GM18499 (cell line): ENCODE results near the gene SORCS2.

Experiments used
- ATAC-seq: cut with Tn5 transposase; IDR thresholded peaks from one replicate; pipeline ENCODE4 v1.9.1; 2021; ENCODE audit warnings: moderate number of reproducible peaks; ENCODE audit not compliant: insufficient read depth, unreplicated experiment

SORCS2 gene

DNA sequence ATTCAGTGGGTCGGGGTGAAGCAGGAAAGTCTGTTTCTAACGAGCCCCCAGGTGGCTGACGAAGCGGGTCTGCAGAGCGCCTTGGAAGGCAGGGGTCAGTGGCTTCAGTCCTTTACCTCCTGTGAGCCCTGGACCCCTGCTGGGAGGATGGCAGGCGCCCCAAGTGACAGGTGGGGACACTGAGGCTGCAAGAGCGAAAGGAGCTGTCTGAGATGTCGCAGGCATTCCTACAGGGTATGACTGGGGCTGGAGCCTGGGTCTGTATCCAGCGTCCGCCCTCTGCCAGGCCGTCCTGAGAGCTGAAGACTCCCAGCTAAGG lies 139.3 kb downstream of the SORCS2 start:
- no peak for ATAC-seq

DNA sequence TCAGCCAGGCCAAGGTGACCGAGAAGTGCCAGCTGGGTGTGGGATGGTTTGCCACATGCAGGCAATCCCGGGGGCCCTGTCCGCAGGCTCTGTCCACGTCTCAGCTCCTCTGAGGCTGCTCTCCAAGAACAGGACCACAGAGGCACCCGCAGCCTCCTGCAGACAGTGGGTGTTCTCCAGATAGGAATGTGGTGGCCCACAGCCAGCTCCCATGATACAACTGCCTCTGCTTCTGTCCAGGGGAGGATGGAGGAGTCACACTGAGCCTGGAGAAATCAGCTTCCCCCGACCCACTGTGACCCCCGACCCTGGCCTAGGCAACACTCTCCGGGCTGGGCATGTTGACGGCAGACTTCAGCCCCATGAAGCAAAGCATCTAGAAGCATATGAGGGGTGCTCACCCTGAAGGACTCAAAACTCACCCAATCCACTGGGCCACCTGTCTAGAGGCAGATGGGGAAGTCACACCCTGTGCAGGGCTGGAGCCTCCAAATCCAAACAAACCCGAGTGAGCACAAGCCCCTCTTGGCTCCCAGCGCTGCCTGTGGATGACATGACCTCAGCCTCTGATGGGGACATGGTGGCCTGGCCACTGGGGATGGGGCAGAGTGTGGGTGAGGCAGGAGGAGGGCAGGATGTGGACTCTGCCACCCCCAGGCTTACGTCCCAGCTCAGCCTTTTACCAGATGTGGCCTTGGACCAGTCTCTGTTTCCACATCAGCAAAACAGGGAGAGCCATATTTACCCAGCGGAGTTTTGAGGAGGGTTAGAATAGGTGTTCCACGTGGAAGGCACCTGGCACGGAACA lies 140.1 kb downstream of the SORCS2 start:
- ATAC-seq = no peak

DNA sequence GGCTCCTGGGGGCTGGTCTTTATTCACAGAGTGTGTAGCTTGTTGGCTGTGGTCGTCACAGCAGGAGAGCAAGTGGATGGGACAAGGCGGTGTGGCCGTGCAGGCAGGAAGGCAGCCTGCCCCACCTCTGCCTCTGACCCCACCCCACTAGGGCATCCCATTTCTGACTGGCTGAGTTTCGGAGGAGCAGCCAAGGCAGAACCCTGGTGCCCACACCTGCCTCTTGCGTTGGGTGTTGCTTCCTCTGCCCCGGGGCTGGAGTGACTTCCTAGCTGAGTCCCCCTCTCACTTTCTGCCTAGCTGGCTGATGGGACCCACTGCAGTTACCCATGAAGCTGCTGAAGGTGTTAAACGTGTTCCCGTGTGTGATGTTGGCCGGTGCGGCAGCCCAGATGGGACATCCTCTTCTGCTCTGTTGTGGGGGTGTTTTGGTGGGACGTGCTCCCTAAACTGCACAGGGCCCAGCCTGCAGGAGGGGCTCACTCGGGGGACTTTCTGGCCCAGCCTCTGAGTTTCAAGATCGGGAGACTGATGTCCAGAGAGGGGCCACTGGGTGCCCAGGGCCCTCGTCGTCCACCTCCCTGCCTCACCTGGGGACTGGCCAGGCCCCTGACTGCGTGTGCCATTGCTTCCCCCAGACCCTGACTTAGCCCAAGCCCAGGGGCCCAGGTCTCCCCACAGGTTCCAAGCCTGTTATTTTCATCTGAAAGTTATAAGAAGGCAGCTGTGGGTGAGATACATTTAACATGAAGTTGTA lies 140.9 kb downstream of the SORCS2 start:
- ATAC-seq = no peak

DNA sequence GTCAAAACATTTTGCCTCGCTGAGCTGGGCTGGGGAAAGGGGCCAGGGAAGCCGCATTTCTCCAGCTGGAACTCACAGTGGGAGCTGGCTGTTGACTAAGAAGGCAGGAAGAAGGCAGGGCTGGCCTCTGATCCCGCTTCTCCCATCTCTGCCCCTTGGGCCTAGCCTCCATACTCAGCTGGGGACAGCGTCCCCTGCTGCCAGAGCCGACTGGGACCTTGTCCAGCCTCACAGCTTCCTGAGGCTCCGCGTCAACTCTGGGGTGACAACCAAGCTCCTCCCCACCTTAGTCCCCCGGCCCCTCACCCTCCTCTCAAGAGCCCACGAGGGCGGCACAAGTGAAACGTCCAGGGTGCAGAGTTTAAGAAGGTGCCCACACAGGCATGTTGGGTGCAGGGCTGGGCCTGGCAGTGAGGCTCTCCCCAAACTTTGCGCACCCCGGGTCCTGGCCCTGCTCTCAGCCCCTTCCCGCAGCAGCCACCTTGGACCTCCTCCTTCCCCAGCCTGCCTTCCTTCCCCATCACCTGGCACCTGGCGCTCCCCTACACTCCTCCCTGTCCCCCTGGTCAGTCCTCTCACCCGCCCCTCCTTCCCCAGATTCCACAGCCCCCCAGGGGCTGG lies 141.6 kb downstream of the SORCS2 start:
- ATAC-seq = no peak

DNA sequence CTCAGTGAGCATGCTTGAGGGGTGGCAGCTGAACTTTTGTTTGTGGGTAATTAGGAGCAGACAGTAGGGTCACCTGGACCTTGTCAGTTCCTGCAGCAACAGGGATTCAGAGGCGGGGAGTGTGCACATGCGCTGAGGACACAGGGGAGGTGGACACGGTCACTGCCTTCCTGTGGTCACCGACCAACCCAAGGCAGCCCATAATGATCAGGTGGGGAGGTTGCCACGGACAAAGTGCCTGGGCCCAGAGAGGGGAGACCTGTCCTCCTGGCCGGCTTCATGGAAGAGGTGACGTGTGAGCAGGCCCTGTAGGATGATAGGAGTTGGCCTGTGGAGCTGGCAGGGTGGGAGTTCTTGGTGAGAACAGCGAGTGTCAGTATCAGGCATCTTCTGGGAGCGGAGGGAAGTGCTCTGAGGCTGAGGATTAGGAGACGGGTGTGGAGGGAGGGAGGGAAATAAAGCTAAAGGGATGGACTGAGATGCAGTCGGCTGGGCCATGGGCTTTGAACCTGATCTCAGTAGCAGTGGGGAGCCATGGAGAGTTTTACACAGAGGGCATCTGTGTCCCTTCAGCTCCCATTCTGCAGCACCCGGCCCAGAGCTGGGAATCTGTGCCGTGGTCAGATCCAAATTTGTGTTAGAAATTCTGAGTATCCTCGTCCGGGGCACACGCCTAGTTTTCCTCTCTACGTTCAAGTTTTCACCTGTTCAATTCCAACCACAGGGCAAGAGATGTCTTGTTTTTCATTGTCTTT lies 142.4 kb downstream of the SORCS2 start:
- ATAC-seq = no peak

DNA sequence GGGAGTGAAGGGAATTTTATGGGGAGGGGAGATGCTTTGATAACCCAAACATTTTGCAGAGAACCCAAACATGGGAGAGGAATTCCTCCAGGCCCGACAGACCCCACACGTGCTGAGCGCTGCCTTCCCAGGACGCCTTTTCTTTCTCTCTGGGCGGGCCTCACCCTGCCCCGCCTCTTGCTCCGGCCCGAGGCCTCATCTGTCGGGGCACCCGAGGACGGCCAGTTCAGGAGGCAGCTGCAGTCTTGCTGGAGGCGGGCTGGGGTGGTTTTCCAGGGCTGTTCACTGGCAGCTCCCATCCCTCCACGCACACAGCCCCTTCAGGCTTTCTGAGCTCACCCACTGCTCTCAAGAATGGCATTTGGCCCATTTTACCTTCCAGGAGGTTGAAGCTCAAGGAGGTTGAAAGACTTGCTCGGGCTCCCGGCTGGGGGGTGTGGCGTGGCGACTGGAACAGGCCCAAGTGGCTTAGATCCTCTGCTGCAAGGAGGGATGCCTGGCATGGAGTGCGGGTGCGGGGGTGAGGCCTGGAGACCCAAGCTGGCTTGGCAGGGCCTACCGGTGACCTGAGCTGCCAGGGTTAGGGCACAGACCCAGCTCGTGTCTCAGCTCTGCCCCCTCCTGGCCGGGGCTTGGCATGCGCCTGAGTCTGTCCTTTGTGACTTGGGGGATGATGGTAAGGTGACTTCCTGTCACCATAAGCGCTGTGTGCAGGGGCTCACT lies 143.2 kb downstream of the SORCS2 start:
- ATAC-seq = no peak

DNA sequence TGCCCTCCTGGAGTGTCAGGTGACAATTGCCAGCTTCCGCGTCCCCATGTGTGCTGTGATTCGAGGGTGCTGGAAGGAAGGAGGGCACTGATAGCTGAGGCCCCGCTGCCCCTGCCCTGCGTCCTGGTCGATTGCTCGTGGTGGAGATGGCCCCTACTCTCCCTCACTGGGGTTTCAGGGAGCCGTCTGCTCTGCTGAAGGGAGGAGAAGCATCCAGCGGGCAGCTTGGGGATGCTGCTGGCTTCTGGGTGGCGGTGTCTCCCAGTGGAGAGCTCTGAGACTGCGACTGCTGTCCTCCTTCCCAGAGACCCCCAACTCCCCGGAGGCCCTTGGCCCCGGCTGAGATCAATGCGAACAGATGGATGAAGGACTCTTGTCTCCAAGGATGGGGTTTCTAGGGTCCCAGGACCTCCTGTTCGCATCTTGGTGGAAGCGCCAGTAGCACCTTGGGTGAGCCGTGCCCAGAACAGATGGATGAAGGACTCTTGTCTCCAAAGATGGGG lies 143.8 kb downstream of the SORCS2 start:
- no peak for ATAC-seq

DNA sequence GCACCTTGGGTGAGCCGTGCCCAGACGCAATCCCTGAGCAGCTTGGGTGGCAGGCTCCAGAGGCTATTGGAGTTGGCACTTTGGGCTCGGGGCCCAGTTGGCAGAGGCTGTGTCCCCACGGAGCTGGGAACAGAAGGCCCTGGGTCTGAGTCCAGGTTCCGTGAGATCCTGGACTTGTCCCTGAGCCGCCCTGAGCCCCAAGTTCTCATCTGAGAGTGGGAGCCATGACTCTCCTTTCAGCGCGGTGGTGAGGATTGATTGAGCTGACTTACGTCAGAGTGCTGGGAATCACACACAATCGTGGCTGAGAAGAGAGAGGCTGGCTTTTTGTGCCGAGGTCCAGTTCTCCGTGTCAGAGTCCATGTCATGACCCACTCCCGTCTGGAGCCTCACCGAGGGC lies 144.4 kb downstream of the SORCS2 start:
- ATAC-seq = no peak

DNA sequence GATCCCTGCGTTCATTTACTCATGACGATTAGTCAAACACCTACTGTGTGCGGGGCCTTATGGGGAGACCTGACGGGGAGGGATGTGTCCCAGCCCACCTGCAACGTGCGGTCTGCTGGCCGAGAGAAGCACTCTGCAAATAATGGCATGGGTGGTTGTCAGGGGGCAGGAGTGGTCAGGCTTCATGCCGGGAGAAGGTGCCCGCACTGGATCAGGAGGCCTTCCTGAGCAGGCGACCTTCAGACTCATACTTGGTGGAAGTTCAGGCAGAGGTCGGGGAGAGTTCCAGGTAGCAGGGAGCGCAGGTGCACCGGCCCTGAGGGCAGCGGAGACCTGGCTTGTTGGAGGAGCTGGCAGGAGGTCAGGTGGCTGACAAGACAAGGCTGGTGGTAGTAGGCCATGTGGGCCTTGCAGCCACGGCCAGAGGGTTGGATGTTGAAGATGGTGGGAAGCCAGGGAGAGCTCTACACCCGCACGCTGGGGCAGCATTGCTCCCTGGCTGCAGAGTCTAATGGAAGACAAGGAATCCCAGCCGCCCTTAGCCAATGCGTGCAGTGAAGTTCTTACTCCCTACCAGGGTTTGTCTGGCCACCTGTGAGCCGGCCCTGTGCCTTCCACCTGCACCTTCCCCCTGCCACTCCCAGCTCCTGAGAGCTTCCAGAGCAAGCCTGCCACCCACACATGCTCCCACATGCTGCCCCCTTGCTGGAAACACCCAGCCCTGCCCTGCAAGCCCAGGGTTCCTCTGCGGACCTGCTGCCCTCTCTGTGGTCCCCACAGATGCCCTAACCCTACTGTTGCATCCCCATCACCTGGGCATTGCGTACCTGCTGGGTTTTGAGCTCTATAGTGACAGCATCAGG lies 145.1 kb downstream of the SORCS2 start:
- no peak for ATAC-seq

DNA sequence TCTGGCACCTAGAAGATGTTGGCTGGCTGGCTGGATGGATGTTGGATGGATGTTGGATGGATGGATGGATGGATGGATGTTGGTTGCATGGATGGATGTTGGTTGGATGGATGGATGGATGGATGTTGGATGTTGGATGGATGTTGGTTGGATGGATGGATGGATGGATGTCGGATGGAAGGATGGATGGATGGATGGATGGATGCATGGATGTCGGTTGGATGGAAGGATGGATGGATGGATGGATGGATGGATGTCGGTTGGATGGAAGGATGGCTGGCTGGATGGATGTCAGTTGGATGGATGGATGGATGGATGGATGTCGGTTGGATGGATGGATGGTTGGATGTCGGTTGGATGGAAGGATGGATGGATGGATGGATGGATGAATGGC lies 145.7 kb downstream of the SORCS2 start:
- no peak for ATAC-seq

DNA sequence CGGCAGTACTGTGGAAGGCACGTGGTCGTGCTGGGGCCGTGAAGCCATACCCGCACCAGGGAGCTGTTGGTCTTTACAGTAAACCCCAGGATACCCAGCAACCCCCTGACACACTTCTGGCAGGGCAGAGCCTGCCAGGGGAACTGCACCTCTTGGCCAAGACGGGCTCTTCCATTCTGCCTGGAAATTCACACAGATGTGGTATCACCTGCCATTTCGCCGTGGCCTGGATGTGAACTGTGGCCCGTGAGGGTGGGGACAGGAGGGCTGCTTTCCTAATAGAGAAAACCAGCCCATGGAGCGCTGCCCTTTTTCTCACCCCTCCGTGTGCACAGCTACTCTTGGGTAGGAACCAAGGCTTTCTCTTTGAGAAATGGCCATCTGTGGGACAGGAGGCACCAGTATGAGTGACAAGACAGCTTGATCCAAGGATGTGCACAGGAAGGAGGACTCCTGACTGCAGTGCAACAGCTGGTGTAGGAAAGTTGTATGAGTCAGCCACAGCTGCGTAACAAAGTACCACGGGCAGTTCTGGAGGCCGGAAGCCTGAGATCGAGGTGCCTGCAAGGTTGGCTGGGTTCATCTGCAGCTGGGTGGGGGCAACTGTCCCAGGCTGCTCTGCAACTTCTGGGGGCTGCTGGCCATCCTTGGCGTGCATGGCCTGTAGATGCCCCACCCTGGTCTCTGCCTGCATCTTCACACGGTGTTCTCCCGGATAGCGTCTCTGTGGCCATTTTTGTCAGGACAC lies 146.7 kb downstream of the SORCS2 start:
- no peak for ATAC-seq

DNA sequence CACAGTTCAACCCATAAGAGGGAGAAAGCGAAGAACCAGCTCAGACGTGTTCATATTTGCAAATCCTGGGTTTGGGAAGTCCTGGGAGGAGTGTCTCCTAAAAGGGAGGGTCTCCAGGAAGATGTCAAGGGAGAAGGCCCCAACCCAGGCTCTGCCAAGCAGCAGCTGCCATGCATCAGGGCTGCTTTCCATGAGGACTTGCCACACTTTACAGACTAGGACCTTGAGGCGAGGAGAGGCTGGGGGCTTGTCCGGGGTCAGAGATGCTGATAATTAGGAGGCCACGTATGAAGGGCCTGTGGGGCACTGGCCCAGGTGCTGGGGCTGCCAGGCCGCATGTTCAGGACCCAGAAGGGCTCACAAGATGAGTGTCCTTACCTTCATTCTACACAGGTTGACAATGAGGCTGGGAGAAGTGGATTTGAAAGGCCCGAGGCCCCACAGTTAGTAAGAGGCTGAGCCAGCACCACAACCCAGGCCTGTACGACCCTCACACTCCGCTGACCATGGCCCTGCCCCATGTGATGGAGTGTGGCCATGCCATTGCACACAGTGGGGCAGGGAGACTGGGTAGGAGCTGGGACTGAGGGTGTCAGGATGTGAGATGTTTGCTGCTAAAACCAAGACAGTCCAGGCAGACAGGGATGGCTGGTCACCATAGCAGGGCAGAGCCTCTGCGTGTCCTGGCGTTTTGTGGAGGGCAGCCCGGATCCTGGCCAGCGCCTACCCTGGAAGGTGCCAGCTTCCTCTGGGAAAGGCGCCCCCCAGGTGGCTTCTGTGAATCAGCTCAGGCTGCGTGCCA lies 147.6 kb downstream of the SORCS2 start:
- no peak for ATAC-seq

DNA sequence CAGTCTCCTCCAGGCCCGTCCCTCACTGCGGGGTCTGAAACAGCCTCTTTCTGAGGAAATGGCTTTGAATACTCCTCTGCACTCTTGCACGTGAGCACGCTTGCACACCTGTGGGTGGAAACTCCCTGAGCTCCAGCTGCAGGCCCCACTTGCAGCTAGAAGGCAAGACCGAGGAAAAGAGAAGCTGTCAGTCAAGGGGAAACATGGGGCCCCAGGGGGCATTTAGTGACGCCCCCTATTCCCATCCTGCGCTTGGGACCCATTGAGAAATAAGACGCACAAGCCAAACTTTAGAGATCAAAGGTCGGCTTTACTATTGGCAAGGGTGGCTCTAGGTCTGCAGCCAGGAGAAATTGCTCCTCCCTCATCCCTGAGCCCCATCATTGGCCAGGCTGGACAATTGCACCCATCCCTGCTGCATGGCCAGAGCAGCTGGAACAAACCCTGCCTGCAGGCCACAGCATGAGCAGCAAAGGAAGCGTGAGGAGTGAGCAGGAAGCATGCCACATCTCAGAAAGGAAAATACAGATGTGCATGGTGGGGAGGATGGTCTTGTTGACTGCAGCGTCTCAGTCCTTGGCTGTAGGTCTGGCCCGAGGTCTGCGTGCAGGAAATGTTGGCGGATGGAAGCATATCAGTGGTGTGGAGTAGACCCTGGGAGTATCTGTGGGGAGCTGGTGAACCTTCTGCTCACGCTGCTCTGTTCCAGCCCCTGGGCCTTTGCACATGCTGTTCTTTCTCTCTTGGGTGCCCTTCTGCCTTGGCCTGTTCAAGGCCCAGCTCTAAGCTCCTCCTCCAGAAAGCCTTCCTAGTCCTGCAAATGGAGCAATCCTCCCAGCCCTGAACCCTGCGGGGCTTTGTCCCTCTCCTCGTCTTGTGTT lies 148.5 kb downstream of the SORCS2 start:
- ATAC-seq = no peak

DNA sequence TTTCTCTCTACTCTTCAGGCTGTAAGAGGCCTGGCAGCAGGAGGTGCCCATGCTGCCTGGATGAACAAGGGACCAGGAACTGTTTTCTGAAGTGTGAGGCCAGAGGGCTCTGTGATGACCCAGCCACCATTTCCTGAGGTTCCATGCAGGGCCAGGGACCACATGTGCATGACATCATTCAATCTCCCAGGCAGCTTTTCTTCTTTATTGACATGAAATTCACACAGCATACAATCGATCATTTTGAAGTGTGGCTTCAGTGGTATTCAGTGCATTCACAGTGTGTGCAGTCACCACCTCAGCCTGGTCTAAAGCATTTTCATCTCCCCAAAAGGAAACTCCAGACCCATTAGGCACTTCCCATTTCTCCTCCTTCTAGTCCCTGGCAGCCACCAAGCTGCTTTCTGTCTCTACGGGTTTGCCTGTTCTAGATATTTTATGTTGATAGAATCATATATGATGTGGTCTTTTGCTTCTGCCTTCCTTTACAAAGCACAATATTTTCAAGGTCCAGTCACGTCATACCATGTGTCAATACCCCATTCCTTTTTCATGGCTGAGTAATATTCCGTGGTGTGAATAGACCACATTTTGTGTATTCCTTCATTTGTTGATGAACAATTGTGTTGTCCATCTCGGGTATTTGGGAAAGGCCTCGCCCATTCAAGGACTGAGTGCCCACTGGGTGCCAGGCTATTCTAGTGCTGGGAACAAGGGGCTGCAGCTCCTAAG lies 149.3 kb downstream of the SORCS2 start:
- no peak for ATAC-seq

DNA sequence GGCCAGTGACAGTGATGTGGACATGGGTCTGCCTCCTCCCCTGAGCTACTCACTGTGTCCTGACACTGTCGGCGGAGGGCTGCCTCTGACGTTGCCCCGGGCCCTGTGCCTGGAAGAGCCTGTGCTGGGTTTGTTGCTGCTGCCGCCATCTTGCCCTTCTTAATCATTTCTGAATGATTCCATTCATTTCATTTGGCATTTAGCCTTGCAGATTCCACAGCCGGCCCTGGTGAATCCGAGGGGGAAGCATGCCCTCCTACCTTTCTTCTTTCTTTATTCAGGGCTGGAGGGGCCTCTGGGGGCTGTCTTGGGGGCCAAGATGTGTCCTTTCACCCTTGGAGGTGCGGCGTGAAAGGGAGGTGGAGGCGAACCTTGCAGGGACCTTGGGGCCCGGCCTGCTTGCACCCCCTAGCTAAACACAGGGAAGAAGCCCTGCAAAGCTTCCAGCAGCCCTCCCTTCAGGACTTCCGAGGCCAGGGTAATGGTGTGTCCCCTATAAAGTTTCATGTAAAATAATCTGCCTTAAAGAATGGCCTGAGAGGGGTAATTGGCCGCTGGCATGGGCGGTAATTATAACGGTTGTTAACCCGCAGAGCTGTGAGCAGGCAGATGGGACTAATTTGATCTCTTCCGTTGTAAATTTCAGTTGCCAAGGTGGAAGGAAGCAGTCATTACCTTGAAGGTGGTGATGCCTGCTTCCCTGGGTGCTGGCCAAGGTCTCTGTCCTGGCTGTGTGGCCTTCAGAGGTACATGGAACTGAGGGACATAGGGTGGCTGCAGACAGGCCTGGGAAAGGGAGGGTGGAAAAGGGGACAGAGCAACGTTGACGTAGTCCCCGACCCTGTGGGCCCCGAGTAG lies 150.1 kb downstream of the SORCS2 start:
- ATAC-seq = no peak
